Measurements from ENCODE around the gene C16orf95. TPM values are rescaled to one million over a fixed set of nuclear protein-coding genes. Genes with fewer than 3 reads are reported as not detected.

Gene C16orf95
- total RNA-seq, 1 experiment from 2014 or later: 6.0 TPM

- TF ChIP-seq POLR2AphosphoS5 (IDR thresholded peaks at IDR 0.05; ENCODE audit: low read depth, low read length): no peak
- no peak for TF ChIP-seq CTCF (IDR thresholded peaks at IDR 0.05)
- TF ChIP-seq SIN3A (IDR thresholded peaks at IDR 0.05; ENCODE audit: borderline replicate concordance, insufficient read depth, low read depth, low read length): no peak
- no peak for TF ChIP-seq REST (IDR thresholded peaks at IDR 0.05; ENCODE audit: insufficient read depth in 1 of 2, low read depth in 2 of 2, low read length in 1 of 2)
- TF ChIP-seq TCF7L2 (IDR thresholded peaks at IDR 0.05; ENCODE audit: low read depth, low read length): no peak
- DNase-seq (ENCODE audit: low read depth, low spot score) (no peak), ATAC-seq (no peak)
- H3K36me3 ChIP-seq (ENCODE audit: control insufficient read depth, insufficient read depth, low read length): no peaks in the 10 kb centered on the region
- H3K27me3 ChIP-seq (ENCODE audit: control insufficient read depth, insufficient read depth, low read length): no peaks in the 10 kb centered on the region
- CTCF ChIA-PET: no interaction called here
- no peaks in the 10 kb centered on the region for H3K4me1 ChIP-seq (ENCODE audit: control insufficient read depth, insufficient read depth, low read length)
- H3K27ac ChIP-seq (ENCODE audit: low read length): no peak overlapping the region
- POLR2A ChIA-PET: no interaction called here
- H3K4me3 ChIP-seq (ENCODE audit: low read depth in 2 of 2, low read length in 2 of 2): no peak overlapping the region
- no peaks in the 10 kb centered on the region for H3K9me3 ChIP-seq (ENCODE audit: control insufficient read depth, insufficient read depth, low read depth, low read length)
- in situ Hi-C loops (cut with HindIII; ENCODE audit: low pct_unique_long_range_greater_than_20kb, low sequenced_read_pairs): no loop called here
- no TSS peak for BruUV-seq (replicated peaks)
- intact Hi-C loops (cut with micrococcal nuclease; ENCODE audit: unreplicated experiment): no loop called here
These were observed 33.6 kb upstream of the C16orf95 start for GRCh38 chr16:87350681-87351319.

- POLR2A ChIA-PET: no interaction called here
- Histone ChIP-seq H3K4me3 (ENCODE audit: low read depth in 2 of 2, low read length in 2 of 2) (no peak overlapping the region), H3K36me3 (ENCODE audit: control insufficient read depth, insufficient read depth, low read length) (no peaks in the 10 kb centered on the region), H3K4me1 (ENCODE audit: control insufficient read depth, insufficient read depth, low read length) (no peaks in the 10 kb centered on the region), H3K27me3 (ENCODE audit: control insufficient read depth, insufficient read depth, low read length) (no peaks in the 10 kb centered on the region), H3K9me3 (ENCODE audit: control insufficient read depth, insufficient read depth, low read depth, low read length) (no peaks in the 10 kb centered on the region), H3K27ac (ENCODE audit: low read length) (no peak overlapping the region)
- intact Hi-C loops (cut with micrococcal nuclease; ENCODE audit: unreplicated experiment): no loop called here
- no TSS peak for BruUV-seq (replicated peaks)
- TF ChIP-seq CTCF (IDR thresholded peaks at IDR 0.05) (no peak), TCF7L2 (IDR thresholded peaks at IDR 0.05; ENCODE audit: low read depth, low read length) (no peak), REST (IDR thresholded peaks at IDR 0.05; ENCODE audit: insufficient read depth in 1 of 2, low read depth in 2 of 2, low read length in 1 of 2) (no peak), SIN3A (IDR thresholded peaks at IDR 0.05; ENCODE audit: borderline replicate concordance, insufficient read depth, low read depth, low read length) (no peak), POLR2AphosphoS5 (IDR thresholded peaks at IDR 0.05; ENCODE audit: low read depth, low read length) (no peak)
- in situ Hi-C loops (cut with HindIII; ENCODE audit: low pct_unique_long_range_greater_than_20kb, low sequenced_read_pairs): no loop called here
- no peak for ATAC-seq
- CTCF ChIA-PET: no interaction called here
- no peak for DNase-seq (ENCODE audit: low read depth, low spot score)
These were observed 32.8 kb upstream of the C16orf95 start for GRCh38 chr16:87350031-87350430.
